GM12878 (cell line): ENCODE data around the gene BTBD6.

Source experiments
- EZH2 ChIP-seq: IDR thresholded peaks from 2 replicates; pipeline ENCODE4 v1.6.1; 2012; ENCODE audit warnings: low read depth, mild to moderate bottlenecking, control low read depth, inconsistent platforms, low read length, borderline replicate concordance; ENCODE audit not compliant: control insufficient read depth
- POLR2AphosphoS5 ChIP-seq: IDR thresholded peaks from 2 replicates; pipeline ENCODE4 v1.6.1; 2011; ENCODE audit warnings: mild to moderate bottlenecking, low read length, inconsistent platforms
- SMARCA5 ChIP-seq: fragments of 450-650 bp; IDR thresholded peaks from 2 replicates; pipeline ENCODE4 v1.6.1; 2017; ENCODE audit warnings: mild to moderate bottlenecking
- SMC3 ChIP-seq: IDR thresholded peaks from 2 replicates; pipeline ENCODE4 v1.6.1; 2011; ENCODE audit warnings: low read length, improper control_type of control experiment, borderline replicate concordance

DNA sequence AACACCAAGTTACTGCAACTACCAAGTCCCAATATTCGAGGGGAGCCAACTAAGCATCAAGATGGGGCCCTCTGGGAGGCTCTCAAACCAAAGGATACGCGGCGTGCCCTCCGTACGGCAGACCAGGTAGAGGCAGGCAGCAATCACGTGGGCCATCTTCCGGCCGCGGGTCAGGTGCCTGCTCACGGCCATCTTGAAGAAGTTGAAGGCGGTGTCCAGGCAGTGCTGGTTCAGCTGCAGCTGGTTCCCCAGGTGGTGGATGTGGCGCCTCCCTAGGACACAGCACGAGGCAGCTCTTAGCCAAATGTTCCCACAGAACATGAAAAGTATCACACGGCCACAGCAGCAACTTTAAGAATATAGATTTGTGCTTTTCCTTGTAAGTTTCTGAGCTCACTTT, 24.3 kb downstream of the BTBD6 start:
- no peak for TF ChIP-seq EZH2
- TF ChIP-seq SMARCA5: no peak
- no peak for TF ChIP-seq SMC3
- TF ChIP-seq POLR2AphosphoS5: no peak
